NT2/D1 (cell line): ENCODE data around the gene DEUP1.

ENCODE experiments used
- YY1 ChIP-seq: IDR thresholded peaks from 2 replicates; pipeline ENCODE4 v1.6.1; 2011; ENCODE audit not compliant: insufficient read length, insufficient read depth
- ZNF274 ChIP-seq: IDR thresholded peaks from 2 replicates; pipeline ENCODE4 v1.6.1; 2011; ENCODE audit warnings: mild to moderate bottlenecking, low read depth, low read length

DNA sequence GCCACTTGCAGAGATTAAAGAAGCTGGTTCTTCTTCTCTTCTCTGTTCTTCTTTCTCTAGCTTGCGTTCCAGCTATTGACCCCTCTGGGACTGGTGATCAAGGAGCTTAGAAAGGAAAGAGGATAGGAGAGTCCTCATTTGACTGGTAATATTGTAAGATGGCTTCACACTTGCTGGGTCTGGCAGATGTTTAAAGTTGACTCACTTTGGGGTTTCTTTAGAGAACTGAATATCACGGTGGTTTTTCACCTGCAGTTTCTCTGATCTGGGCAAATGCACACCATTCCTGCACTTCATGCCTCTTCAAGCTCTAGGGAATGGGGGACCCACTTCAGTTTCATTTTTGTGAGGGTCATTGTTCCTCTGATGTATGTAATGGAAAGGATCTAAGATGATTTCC is 41.8 kb upstream of the DEUP1 start:
- TF ChIP-seq YY1 (no peak), ZNF274 (no peak)
